GM23248 (cell line): Measurements from ENCODE around the gene ABCC1.

Experiments
- EZH2 ChIP-seq: fragments of 200-600 bp; sonication (generic); IDR thresholded peaks from 2 replicates; pipeline ENCODE4 v1.6.1; 2018; ENCODE audit warnings: antibody characterized with exemption, mild to moderate bottlenecking; ENCODE audit not compliant: insufficient read depth, poor library complexity, severe bottlenecking
- EZH2phosphoT487 ChIP-seq: fragments of 200-600 bp; sonication (generic); IDR thresholded peaks from 2 replicates; pipeline ENCODE4 v1.6.1; 2018; ENCODE audit warnings: antibody characterized with exemption, moderate library complexity, mild to moderate bottlenecking, low read depth; ENCODE audit not compliant: insufficient read depth

GRCh38 chr16:16150117-16150877 lies 200.9 kb downstream of the ABCC1 start:
- TF ChIP-seq EZH2phosphoT487 (no peak), EZH2 (no peak)
